Stomach smooth muscle (tissue), 2 donors: ENCODE measurements around the gene SOD1.

ENCODE experiments used
- H3K27ac ChIP-seq: one replicate; pipeline ENCODE4 v1.7.0; 2013; ENCODE audit warnings: mild to moderate bottlenecking, low read length, inconsistent platforms
- H3K27me3 ChIP-seq, 2 donors: one replicate each; pipeline ENCODE4 v1.7.0; 2013; ENCODE audit warnings: low read length in 2 of 2; ENCODE audit not compliant: insufficient read depth in 2 of 2, control insufficient read depth in 1 of 2
- H3K36me3 ChIP-seq, 2 donors: one replicate each; pipeline ENCODE4 v1.7.0; 2013; ENCODE audit warnings: low read length in 2 of 2; ENCODE audit not compliant: control insufficient read depth in 2 of 2, insufficient read depth in 2 of 2
- H3K4me1 ChIP-seq: one replicate; pipeline ENCODE4 v1.7.0; 2013; ENCODE audit warnings: low read length; ENCODE audit not compliant: control insufficient read depth, insufficient read depth
- H3K4me3 ChIP-seq, 2 donors: one replicate each; pipeline ENCODE4 v1.7.0; 2013; ENCODE audit warnings: low read length in 2 of 2
- H3K9ac ChIP-seq, 2 donors: one replicate each; pipeline ENCODE4 v1.7.0; 2013; ENCODE audit warnings: low read length in 2 of 2, mild to moderate bottlenecking in 1 of 2
- H3K9me3 ChIP-seq, 2 donors: one replicate each; pipeline ENCODE4 v1.7.0; 2013; ENCODE audit warnings: low read length in 2 of 2; ENCODE audit not compliant: control insufficient read depth in 2 of 2
- donor health status: healthy.
- donor health status: Pancreatic carcinoma.

SOD1 gene

GRCh38 chr21:31684918-31685317 is 25.4 kb downstream of the SOD1 start:
- Histone ChIP-seq H3K4me3 (no peak overlapping the region), H3K9me3 (no peaks in the 10 kb centered on the region), H3K4me1 (no peaks in the 10 kb centered on the region), H3K27me3 (no peaks in the 10 kb centered on the region), H3K27ac (no peak overlapping the region), H3K36me3 (peaks cover 28 to 37% of the 10 kb centered on the region in 2 donors), H3K9ac (no peak overlapping the region)

GRCh38 chr21:31686272-31686915 is 26.9 kb downstream of the SOD1 start:
- Histone ChIP-seq H3K4me1 (no peaks in the 10 kb centered on the region), H3K36me3 (peaks cover 31 to 37% of the 10 kb centered on the region in 2 donors), H3K4me3 (no peak overlapping the region), H3K9me3 (no peaks in the 10 kb centered on the region), H3K27ac (no peak overlapping the region), H3K9ac (no peak overlapping the region), H3K27me3 (no peaks in the 10 kb centered on the region)

GRCh38 chr21:31687108-31687507 is 27.6 kb downstream of the SOD1 start:
- no peak overlapping the region for H3K9ac ChIP-seq
- H3K36me3 ChIP-seq = peaks cover 35 to 40% of the 10 kb centered on the region in 2 donors
- no peaks in the 10 kb centered on the region for H3K27me3 ChIP-seq
- H3K4me3 ChIP-seq = no peak overlapping the region
- H3K27ac ChIP-seq = no peak overlapping the region
- no peaks in the 10 kb centered on the region for H3K9me3 ChIP-seq
- no peaks in the 10 kb centered on the region for H3K4me1 ChIP-seq

GRCh38 chr21:31688603-31689368 is 29.3 kb downstream of the SOD1 start:
- Histone ChIP-seq H3K27me3 (no peaks in the 10 kb centered on the region), H3K27ac (no peak overlapping the region), H3K4me3 (no peak overlapping the region), H3K9me3 (no peaks in the 10 kb centered on the region), H3K9ac (no peak overlapping the region), H3K36me3 (peaks cover 41 to 49% of the 10 kb centered on the region in 2 donors), H3K4me1 (no peaks in the 10 kb centered on the region)

GRCh38 chr21:31693222-31693621 is 33.7 kb downstream of the SOD1 start:
- Histone ChIP-seq H3K4me3 (no peak overlapping the region), H3K4me1 (no peaks in the 10 kb centered on the region), H3K36me3 (peaks cover 21 to 52% of the 10 kb centered on the region in 2 donors), H3K27me3 (no peaks in the 10 kb centered on the region), H3K9ac (no peak overlapping the region), H3K9me3 (no peaks in the 10 kb centered on the region), H3K27ac (no peak overlapping the region)

- Histone ChIP-seq H3K27me3 (no peaks in the 10 kb centered on the region), H3K9me3 (no peaks in the 10 kb centered on the region), H3K4me3 (no peak overlapping the region), H3K27ac (no peak overlapping the region), H3K9ac (no peak overlapping the region), H3K36me3 (peaks cover 24 to 62% of the 10 kb centered on the region in 2 donors), H3K4me1 (no peaks in the 10 kb centered on the region)
Observed at GRCh38 chr21:31696424-31696823, 36.9 kb downstream of the SOD1 start.

GRCh38 chr21:31698461-31698860 is 39.0 kb downstream of the SOD1 start:
- H3K9ac ChIP-seq = no peak overlapping the region
- no peak overlapping the region for H3K4me3 ChIP-seq
- no peak overlapping the region for H3K27ac ChIP-seq
- no peaks in the 10 kb centered on the region for H3K27me3 ChIP-seq
- peaks cover 19 to 50% of the 10 kb centered on the region in 2 donors for H3K36me3 ChIP-seq
- H3K4me1 ChIP-seq = no peaks in the 10 kb centered on the region
- no peaks in the 10 kb centered on the region for H3K9me3 ChIP-seq

- Histone ChIP-seq H3K9me3 (no peaks in the 10 kb centered on the region), H3K27me3 (no peaks in the 10 kb centered on the region), H3K4me3 (no peak overlapping the region), H3K4me1 (no peaks in the 10 kb centered on the region), H3K27ac (no peak overlapping the region), H3K36me3 (peaks cover 19 to 40% of the 10 kb centered on the region in 2 donors), H3K9ac (no peak overlapping the region)
Observed at GRCh38 chr21:31700040-31700439, 40.5 kb downstream of the SOD1 start.

- Histone ChIP-seq H3K27me3 (no peaks in the 10 kb centered on the region), H3K4me1 (no peaks in the 10 kb centered on the region), H3K9me3 (no peaks in the 10 kb centered on the region), H3K36me3 (peaks cover 2 to 3% of the 10 kb centered on the region in 2 donors), H3K27ac (no peak overlapping the region), H3K9ac (no peak overlapping the region), H3K4me3 (no peak overlapping the region)
Observed at GRCh38 chr21:31706562-31706961, 47.1 kb downstream of the SOD1 start.

GRCh38 chr21:31707499-31707898 is 48.0 kb downstream of the SOD1 start:
- H3K4me1 ChIP-seq = no peaks in the 10 kb centered on the region
- H3K36me3 ChIP-seq = no peaks in the 10 kb centered on the region
- H3K9me3 ChIP-seq = no peaks in the 10 kb centered on the region
- no peak overlapping the region for H3K27ac ChIP-seq
- H3K9ac ChIP-seq = no peak overlapping the region
- no peak overlapping the region for H3K4me3 ChIP-seq
- H3K27me3 ChIP-seq = no peaks in the 10 kb centered on the region

- Histone ChIP-seq H3K9ac (no peak overlapping the region), H3K27ac (no peak overlapping the region)
Observed at GRCh38 chr21:31708541-31708940, 49.0 kb downstream of the SOD1 start.

More at GRCh38 chr21:31708541-31708940, 49.0 kb downstream of the SOD1 start:
- Histone ChIP-seq H3K4me3 (no peak overlapping the region), H3K4me1 (no peaks in the 10 kb centered on the region), H3K36me3 (no peaks in the 10 kb centered on the region), H3K27me3 (no peaks in the 10 kb centered on the region), H3K9me3 (no peaks in the 10 kb centered on the region)
